IMR-90 (cell line): Measurements from ENCODE around the gene ZDHHC21. TPM values are rescaled to one million over a fixed set of nuclear protein-coding genes. Genes with fewer than 3 reads are reported as not detected.

Experiments
- ATAC-seq: fragments of 200-7000 bp; cut with Tn5 transposase; 2 replicates; pipeline ENCODE4 v1.9.1; 2020; ENCODE audit warnings: low read depth, mild to moderate bottlenecking, moderate library complexity
- BruUV-seq: library from RNA; stranded (reverse); fragments of 400-500 nt; replicated peaks from 2 replicates; lab custom pipeline; 2021; lab: Mats Ljungman, UMichigan
- CTCF ChIA-PET: fragments of 300-600 bp; formaldehyde crosslinking; extraction: SDS; loops from one replicate; lab custom pipeline; 2021; ENCODE audit warnings: antibody characterized with exemption; lab: Yijun Ruan, JAX
- POLR2A ChIA-PET: fragments of 300-600 bp; sonication (Branson Sonifier 250); formaldehyde crosslinking; loops from one replicate; lab custom pipeline; 2022; ENCODE audit warnings: antibody characterized with exemption; ENCODE audit not compliant: unreplicated experiment; lab: Charles Lee
- DNase-seq: peaks from one replicate; pipeline ENCODE4 v3.0.0; 2013
- H2AFZ ChIP-seq: replicated peaks from 2 replicates; pipeline ENCODE3; 2013; ENCODE audit warnings: low read length, mild to moderate bottlenecking; ENCODE audit not compliant: poor library complexity
- H2AK5ac ChIP-seq: 2 replicates; pipeline ENCODE4 v1.6.1; 2013; ENCODE audit warnings: low read depth, low read length, inconsistent platforms
- H2AK9ac ChIP-seq: replicated peaks from 2 replicates; pipeline ENCODE3; 2013; ENCODE audit warnings: mild to moderate bottlenecking, low read depth, low read length, moderate library complexity; ENCODE audit not compliant: poor library complexity
- H2BK120ac ChIP-seq: 2 replicates; pipeline ENCODE4 v1.6.1; 2013; ENCODE audit warnings: low read depth, low read length, inconsistent platforms
- H2BK15ac ChIP-seq: 3 replicates; pipeline ENCODE4 v1.6.1; 2013; ENCODE audit warnings: low read depth, low read length, inconsistent platforms
- H2BK20ac ChIP-seq: 2 replicates; pipeline ENCODE4 v1.6.1; 2013; ENCODE audit warnings: low read depth, mild to moderate bottlenecking, inconsistent platforms, low read length, moderate library complexity
- H2BK5ac ChIP-seq: 2 replicates; pipeline ENCODE4 v1.6.1; 2013; ENCODE audit warnings: mild to moderate bottlenecking, low read depth, low read length, inconsistent platforms; ENCODE audit not compliant: poor library complexity, severe bottlenecking
- H3K14ac ChIP-seq: replicated peaks from 2 replicates; pipeline ENCODE4 v1.6.1; 2013; ENCODE audit warnings: low read depth, low read length, inconsistent platforms
- H3K18ac ChIP-seq: 2 replicates; pipeline ENCODE4 v1.6.1; 2013; ENCODE audit warnings: low read depth, low read length, control low read depth
- H3K23ac ChIP-seq: 2 replicates; pipeline ENCODE4 v1.6.1; 2013; ENCODE audit warnings: low read depth, low read length, inconsistent platforms
- H3K27ac ChIP-seq: 2 replicates; pipeline ENCODE4 v1.5.1; 2013; ENCODE audit warnings: mild to moderate bottlenecking, control low read depth, low read length; ENCODE audit not compliant: insufficient read depth
- H3K27me3 ChIP-seq: 2 replicates; pipeline ENCODE4 v1.6.1; 2013; ENCODE audit warnings: low read length; ENCODE audit not compliant: control insufficient read depth, insufficient read depth
- H3K36me3 ChIP-seq: 2 replicates; pipeline ENCODE4 v1.6.1; 2013; ENCODE audit warnings: low read length, mixed read lengths; ENCODE audit not compliant: control insufficient read depth, insufficient read depth
- H3K4ac ChIP-seq: 2 replicates; pipeline ENCODE4 v1.6.1; 2013; ENCODE audit warnings: low read depth, low read length, inconsistent platforms
- H3K4me1 ChIP-seq: 2 replicates; pipeline ENCODE4 v1.6.1; 2013; ENCODE audit warnings: low read length, mixed read lengths; ENCODE audit not compliant: control insufficient read depth, insufficient read depth
- H3K4me2 ChIP-seq: 2 replicates; pipeline ENCODE4 v1.6.1; 2013; ENCODE audit warnings: low read depth, mild to moderate bottlenecking, control low read depth, low read length, moderate library complexity
- H3K4me3 ChIP-seq: 2 replicates; pipeline ENCODE4 v1.5.1; 2013; ENCODE audit warnings: low read depth, mild to moderate bottlenecking, control low read depth, low read length, moderate library complexity; ENCODE audit not compliant: insufficient read depth
- H3K56ac ChIP-seq: 2 replicates; pipeline ENCODE4 v1.6.1; 2013; ENCODE audit warnings: low read length, inconsistent platforms; ENCODE audit not compliant: insufficient read depth; ENCODE audit errors: extremely low read depth
- H3K79me1 ChIP-seq, 2 experiments: 2 replicates each; pipeline ENCODE4 v1.6.1; 2013; ENCODE audit warnings: low read length in 2 of 2, inconsistent platforms in 1 of 2, low read depth in 1 of 2
- H3K9ac ChIP-seq: 2 replicates; pipeline ENCODE4 v1.6.1; 2013; ENCODE audit warnings: low read depth, low read length, control low read depth
- H3K9me1 ChIP-seq: 2 replicates; pipeline ENCODE4 v1.6.1; 2013; ENCODE audit warnings: low read length, inconsistent platforms; ENCODE audit not compliant: insufficient read depth
- H3K9me3 ChIP-seq: 2 replicates; pipeline ENCODE4 v1.6.1; 2013; ENCODE audit warnings: low read length; ENCODE audit not compliant: control insufficient read depth, insufficient read depth
- H4K20me1 ChIP-seq: 2 replicates; pipeline ENCODE4 v1.6.1; 2013; ENCODE audit warnings: low read length, inconsistent platforms; ENCODE audit not compliant: insufficient read depth
- H4K5ac ChIP-seq: 2 replicates; pipeline ENCODE4 v1.6.1; 2013; ENCODE audit warnings: mild to moderate bottlenecking, low read depth, low read length, control low read depth
- H4K8ac ChIP-seq, 2 experiments: 2 replicates each; pipeline ENCODE4 v1.6.1; 2013; ENCODE audit warnings: low read depth in 2 of 2, low read length in 2 of 2, control low read depth in 1 of 2, inconsistent platforms in 1 of 2
- H4K91ac ChIP-seq: 2 replicates; pipeline ENCODE4 v1.6.1; 2013; ENCODE audit warnings: low read depth, low read length, inconsistent platforms; ENCODE audit not compliant: insufficient read depth
- BHLHE40 ChIP-seq: fragments of 150-350 bp; IDR thresholded peaks from 2 replicates; pipeline ENCODE4 v1.6.1; 2016; ENCODE audit warnings: mild to moderate bottlenecking, low read depth, low read length
- CEBPB ChIP-seq: IDR thresholded peaks from 2 replicates; pipeline ENCODE4 v1.6.1; 2012; ENCODE audit warnings: low read depth, low read length, improper control_type of control experiment
- FOS ChIP-seq: fragments of 150-350 bp; IDR thresholded peaks from 2 replicates; pipeline ENCODE4 v1.6.1; 2016; ENCODE audit warnings: low read depth, low read length
- MAFK ChIP-seq: IDR thresholded peaks from 2 replicates; pipeline ENCODE4 v1.6.1; 2012; ENCODE audit warnings: low read depth, low read length, improper control_type of control experiment
- POLR2A ChIP-seq: IDR thresholded peaks from 2 replicates; pipeline ENCODE4 v1.6.1; 2012; ENCODE audit warnings: mild to moderate bottlenecking, low read depth, low read length
- RAD21 ChIP-seq: IDR thresholded peaks from 2 replicates; pipeline ENCODE4 v1.6.1; 2012; ENCODE audit warnings: low read length, improper control_type of control experiment
- WGBS, 2 experiments: methylation state at CpG; one replicate each; pipeline versions ENCODE4 v1.1.5 to v1.1.7; 2013; ENCODE audit warnings: missing lambda C conversion rate in 2 of 2; ENCODE audit not compliant: insufficient read length in 1 of 2; ENCODE audit errors: extremely low coverage in 2 of 2; 5-methylcytosine and 5-hydroxymethylcytosine counted together
- dilution Hi-C: fragments of 300-500 bp; cut with HindIII; formaldehyde crosslinking; loops from one replicate; pipeline ENCODE4 v1.14.3; 2018; ENCODE audit warnings: low sequenced_read_pairs; ENCODE audit not compliant: unreplicated experiment
- in situ Hi-C: fragments of 300-500 bp; cut with MboI; formaldehyde crosslinking; loops from 3 replicates; pipeline ENCODE4 v1.14.3; 2019; ENCODE audit warnings: low sequenced_read_pairs, inconsistent platforms, mixed read lengths
- intact Hi-C: fragments of 100-400 bp; cut with micrococcal nuclease; formaldehyde crosslinking; loops from 2 replicates; pipeline ENCODE4 v1.10.0; 2022
- polyA plus RNA-seq, 3 experiments: library from polyadenylated mRNA; depleted of rRNA; stranded (reverse); fragments of >200 nt; gene quantifications; 2 replicates each; pipeline ENCODE4 v1.2.3, GENCODE V29; 2012; ENCODE audit warnings: low replicate concordance in 1 of 3
- total RNA-seq: library from RNA; depleted of rRNA; stranded (reverse); fragments of >200 nt; gene quantifications from 2 replicates; pipeline ENCODE4 v1.2.3, GENCODE V29; 2012
- TF ChIP-seq, protein P1 (sequence below): fragments of 150-350 bp; IDR thresholded peaks from 2 replicates; pipeline ENCODE4 v1.6.1; 2017; ENCODE audit warnings: mild to moderate bottlenecking, antibody characterized with exemption, low read length, low read depth

Gene ZDHHC21
- total and polyA plus RNA-seq, 2 of the 4 experiments (the other 2 are of a cell fraction): 2.8 to 4.5 TPM

DNA sequence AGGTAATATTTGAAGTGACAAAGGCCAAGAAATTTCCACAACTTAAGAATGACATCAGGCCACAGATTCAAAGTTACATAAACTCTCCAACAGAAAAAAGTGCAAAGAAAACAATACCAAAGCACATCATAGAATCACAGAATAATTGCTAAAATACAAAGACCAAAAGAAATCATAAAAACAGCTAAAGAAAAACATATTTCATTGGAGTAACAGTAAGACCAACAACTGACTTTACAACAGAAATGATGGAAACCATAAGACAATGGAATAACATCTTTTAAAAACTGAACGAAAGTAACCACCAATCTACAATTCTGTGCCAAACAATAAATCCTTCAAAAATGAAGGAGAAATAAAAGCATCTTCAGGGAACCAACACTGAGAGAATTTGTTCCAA lies 38.3 kb downstream of the ZDHHC21 start:
- Histone ChIP-seq H2AK5ac (no peak overlapping the region), H3K36me3 (no peaks in the 10 kb centered on the region), H3K4me1 (no peaks in the 10 kb centered on the region), H3K27ac (no peak overlapping the region), H2BK5ac (no peak overlapping the region), H3K23ac (no peak overlapping the region), H3K18ac (no peak overlapping the region), H4K8ac (no peak overlapping the region), H3K9me1 (no peaks in the 10 kb centered on the region; the same call in 1 of the 2 replicates), H3K4me2 (no peak overlapping the region), H3K79me1 (no peaks in the 10 kb centered on the region; a peak in 1 of 4 replicates), H3K56ac (no peak overlapping the region), H4K91ac (no peak overlapping the region), H3K14ac (no peak overlapping the region), H2BK20ac (no peak overlapping the region), H4K20me1 (no peaks in the 10 kb centered on the region), H2BK15ac (no peak overlapping the region), H2BK120ac (no peak overlapping the region), H3K4me3 (no peak overlapping the region), H3K4ac (no peak overlapping the region), H4K5ac (no peak overlapping the region), H3K9me3 (0 out of 2 replicates have a peak, but pooled peaks cover 4% of the 10 kb centered on the region), H3K27me3 (no peaks in the 10 kb centered on the region), H3K9ac (no peak overlapping the region), H2AFZ (no peak overlapping the region), H2AK9ac (no peak overlapping the region)
- ATAC-seq (no peak), DNase-seq (peak; percentile 7)
- dilution Hi-C loops: no loop called here
- ChIA-PET CTCF (no interaction called here), POLR2A (no interaction called here)
- in situ Hi-C loops: no loop called here
- intact Hi-C loops: loop anchor here (10.0 kb wide), 1 partner anchor 1230 kb away; no protein-coding TSS in a partner anchor
- BruUV-seq: no TSS peak
- no CpG with 5 or more reads among the region's 1 CpG for WGBS, 2 experiments
- TF ChIP-seq POLR2A (no peak), CEBPB (no peak), BHLHE40 (no peak), FOS (no peak), RAD21 (no peak), MAFK (no peak)
- TF ChIP-seq, protein P1, sequence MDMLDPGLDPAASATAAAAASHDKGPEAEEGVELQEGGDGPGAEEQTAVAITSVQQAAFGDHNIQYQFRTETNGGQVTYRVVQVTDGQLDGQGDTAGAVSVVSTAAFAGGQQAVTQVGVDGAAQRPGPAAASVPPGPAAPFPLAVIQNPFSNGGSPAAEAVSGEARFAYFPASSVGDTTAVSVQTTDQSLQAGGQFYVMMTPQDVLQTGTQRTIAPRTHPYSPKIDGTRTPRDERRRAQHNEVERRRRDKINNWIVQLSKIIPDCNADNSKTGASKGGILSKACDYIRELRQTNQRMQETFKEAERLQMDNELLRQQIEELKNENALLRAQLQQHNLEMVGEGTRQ: no peak
